ENCODE measurements around the gene ZNF578. TPM values are rescaled to one million over a fixed set of nuclear protein-coding genes. Genes with fewer than 3 reads are reported as not detected.
"Not testable (repeated sequence)": the region's sequence is repeated elsewhere in the genome, so short reads cannot be mapped to it uniquely, and the experiment has no call there.

ZNF578 gene
- total RNA-seq, 2 experiments from 2014 or later: 1.4 to 1.9 TPM

DNA sequence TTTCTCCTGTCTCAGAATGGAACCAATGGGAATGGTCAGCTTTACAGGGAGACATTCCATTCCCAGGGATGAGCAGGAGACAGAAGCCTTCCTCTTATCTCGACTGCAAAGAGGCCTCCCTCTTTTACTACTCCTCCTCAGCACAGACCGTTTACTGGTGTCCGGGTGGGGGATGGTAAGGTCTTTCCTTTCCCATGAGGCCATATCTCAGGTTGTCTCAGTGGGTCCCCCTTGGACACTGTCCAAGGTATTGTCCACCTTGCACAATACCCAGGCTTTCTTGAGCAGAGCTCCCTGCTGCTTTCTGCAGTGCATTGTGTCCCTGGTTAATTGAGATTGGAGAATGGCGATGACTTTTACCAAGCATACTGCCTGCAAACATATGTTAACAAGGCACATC is 66.7 kb downstream of the ZNF578 start:
- ATAC-seq: no peak

DNA sequence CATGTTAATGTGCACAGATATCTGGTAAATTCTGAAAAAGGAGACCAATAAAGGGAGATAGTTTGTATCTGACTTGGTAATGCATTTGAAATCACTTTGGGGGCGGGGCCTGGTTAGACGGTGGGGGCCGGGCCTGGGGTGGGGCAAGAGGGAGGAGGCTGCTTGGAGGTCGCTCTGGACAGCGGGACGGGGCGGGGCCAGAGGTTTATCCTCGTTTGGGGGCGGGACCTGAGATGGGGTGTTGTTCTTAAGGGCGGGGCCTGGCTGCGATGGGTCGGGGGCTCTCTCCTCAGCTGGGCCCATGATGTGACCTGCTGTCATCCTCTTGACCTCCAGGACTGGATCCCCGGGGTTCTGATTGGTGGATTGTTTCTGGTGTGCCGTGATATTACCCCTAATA is 69.2 kb downstream of the ZNF578 start:
- Mint-ChIP-seq H3K4me1 (ENCODE audit: low read depth) (peaks cover 19% of the 10 kb centered on the region), H3K27ac (no peak overlapping the region), H3K9me3 (ENCODE audit: insufficient read depth) (peaks cover 37% of the 10 kb centered on the region), H3K4me3 (no peak overlapping the region), H3K27me3 (ENCODE audit: low read depth) (no peaks in the 10 kb centered on the region), H3K36me3 (ENCODE audit: low read depth) (peaks cover 9% of the 10 kb centered on the region)
- ATAC-seq (no peak), DNase-seq (no peak)
- ChIA-PET POLR2A (no interaction called here), CTCF (no interaction called here)

More for the DNA sequence above, 66.7 kb downstream of the ZNF578 start:
- Mint-ChIP-seq H3K27me3 (ENCODE audit: low read depth) (no peaks in the 10 kb centered on the region), H3K9me3 (ENCODE audit: insufficient read depth) (peaks cover 56% of the 10 kb centered on the region), H3K27ac (no peak overlapping the region), H3K36me3 (ENCODE audit: low read depth) (peaks cover 5% of the 10 kb centered on the region), H3K4me1 (ENCODE audit: low read depth) (peaks cover 13% of the 10 kb centered on the region), H3K4me3 (no peak overlapping the region)
- CTCF ChIA-PET: no interaction called here
- POLR2A ChIA-PET: no interaction called here
- no peak for DNase-seq

DNA sequence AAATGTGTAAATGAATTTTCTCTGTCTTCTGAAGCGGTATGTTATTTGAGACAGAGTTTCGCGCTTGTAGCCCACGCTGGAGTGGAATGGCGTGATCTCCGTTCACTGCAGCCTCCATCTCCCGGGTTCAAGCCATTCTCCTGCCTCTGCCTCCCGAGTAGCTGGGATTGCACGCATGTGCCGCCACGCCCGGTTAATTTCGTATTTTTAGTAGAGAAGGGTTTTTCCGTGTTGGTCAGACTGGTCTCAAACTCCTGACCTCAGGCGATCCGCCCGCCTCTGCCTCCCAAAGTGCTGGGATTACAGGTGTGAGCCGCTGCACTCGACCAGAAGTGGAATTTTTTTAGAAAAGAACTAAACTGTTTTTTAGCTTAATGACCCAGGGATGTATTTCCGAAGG is 70.7 kb downstream of the ZNF578 start:
- Mint-ChIP-seq H3K4me1 (ENCODE audit: low read depth) (peaks cover 18% of the 10 kb centered on the region), H3K9me3 (ENCODE audit: insufficient read depth) (peaks cover 31% of the 10 kb centered on the region), H3K27ac (no peak overlapping the region), H3K27me3 (ENCODE audit: low read depth) (no peaks in the 10 kb centered on the region), H3K36me3 (ENCODE audit: low read depth) (peaks cover 19% of the 10 kb centered on the region), H3K4me3 (no peak overlapping the region)
- POLR2A ChIA-PET: no interaction called here
- CTCF ChIA-PET: no interaction called here
- no peak for ATAC-seq
- DNase-seq: no peak

DNA sequence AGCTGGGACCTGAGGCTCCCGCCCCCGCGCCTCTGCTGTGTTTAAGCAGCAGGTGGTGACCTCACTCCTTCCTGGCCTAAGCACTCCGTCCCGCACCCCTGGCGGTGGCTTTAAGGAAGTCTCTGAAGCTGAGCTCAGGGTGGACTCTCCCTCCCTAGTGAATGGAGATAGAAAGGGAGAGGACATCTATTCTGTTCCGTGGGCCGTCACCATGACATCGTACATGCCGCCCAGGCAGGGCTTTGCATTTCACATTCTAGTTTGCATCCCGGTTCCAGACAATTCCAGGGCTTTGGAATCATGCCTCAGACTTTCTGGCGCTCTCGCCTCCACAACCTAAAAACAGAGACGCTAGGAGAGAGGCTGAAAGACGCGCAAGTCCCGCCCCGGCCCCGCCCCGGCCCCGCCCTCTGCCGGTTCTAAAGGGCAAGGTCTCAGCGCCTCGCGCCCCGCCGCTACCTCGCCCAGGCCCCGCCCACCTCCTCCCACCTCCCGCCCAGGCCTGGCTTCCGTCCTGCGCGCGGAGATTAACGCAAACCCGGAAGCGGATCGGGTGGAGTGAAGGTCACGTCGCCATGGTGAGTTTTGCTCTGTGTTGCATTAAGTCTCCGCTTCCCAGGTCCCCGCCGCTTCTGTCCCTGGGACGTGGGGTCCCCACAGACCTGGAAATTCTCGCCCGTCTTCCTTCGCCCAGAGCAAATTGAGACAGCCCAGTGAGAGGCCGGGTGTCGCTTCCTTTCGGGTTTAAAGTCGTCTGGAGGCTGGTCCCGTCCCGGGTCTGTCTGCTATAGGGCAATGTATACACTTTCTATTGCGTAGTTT is 74.0 kb downstream of the ZNF578 start, which contains the start of gene ZNF808:
TSS of gene ZNF808 (plus strand) at position 535 of the 822 bp plus-strand sequence. CDS start 15,617 bp downstream, outside the sequence.
- CTCF ChIA-PET: interaction anchor here (1.0 kb wide), 1 partner anchor 115 kb away, joined by 3 read pairs; no protein-coding TSS in a partner anchor
- Mint-ChIP-seq H3K9me3 (ENCODE audit: insufficient read depth) (peaks cover 14% of the 10 kb centered on the region), H3K4me3 (peak within 1 kb of the TSS; percentile 97), H3K27me3 (ENCODE audit: low read depth) (no peaks in the 10 kb centered on the region), H3K4me1 (ENCODE audit: low read depth) (peaks cover 29% of the 10 kb centered on the region), H3K27ac (peak within 1 kb of the TSS; percentile 95), H3K36me3 (ENCODE audit: low read depth) (peaks cover 34% of the 10 kb centered on the region)
- DNase-seq (peak; percentile 98), ATAC-seq (peak; percentile 91)
- POLR2A ChIA-PET: interaction anchor here (0.9 to 1.0 kb wide), 2 partner anchors 129 to 192 kb away, joined by 3 to 4 read pairs; partner anchors contain the start of genes ZNF528 and ZNF610

- ATAC-seq (no peak), DNase-seq (no peak)
- Mint-ChIP-seq H3K27ac (peak overlapping the region; percentile 95), H3K4me3 (peak overlapping the region; percentile 97), H3K4me1 (ENCODE audit: low read depth) (peaks cover 29% of the 10 kb centered on the region), H3K36me3 (ENCODE audit: low read depth) (peaks cover 39% of the 10 kb centered on the region), H3K9me3 (ENCODE audit: insufficient read depth) (peaks cover 11% of the 10 kb centered on the region), H3K27me3 (ENCODE audit: low read depth) (no peaks in the 10 kb centered on the region)
- POLR2A ChIA-PET: no interaction called here
- CTCF ChIA-PET: no interaction called here
Measured at GRCh38 chr19:52527956-52528351, 74.6 kb downstream of the ZNF578 start.

DNA sequence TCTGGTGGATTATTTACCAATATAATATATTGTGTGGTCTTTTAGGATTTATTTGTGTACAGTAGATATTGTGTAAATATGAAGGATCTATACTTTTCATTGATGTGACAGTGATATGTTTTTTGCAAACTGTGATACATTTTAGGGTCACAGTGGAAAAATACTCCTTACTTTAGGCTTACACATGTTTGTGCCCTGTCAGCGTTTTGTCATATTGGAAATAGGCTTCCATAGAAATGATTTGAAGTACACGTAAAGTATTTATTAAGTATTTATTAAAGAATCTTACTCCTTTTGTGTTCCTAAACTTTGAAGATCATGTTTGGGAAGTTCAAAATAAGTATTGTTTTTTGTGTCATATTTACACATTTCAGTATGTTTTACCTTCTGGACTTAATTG is 79.1 kb downstream of the ZNF578 start:
- ATAC-seq (no peak), DNase-seq (no peak)
- H3K4me1 Mint-ChIP-seq (ENCODE audit: low read depth): peaks cover 48% of the 10 kb centered on the region
- no peak overlapping the region for H3K4me3 Mint-ChIP-seq
- no peaks in the 10 kb centered on the region for H3K27me3 Mint-ChIP-seq (ENCODE audit: low read depth)
- H3K9me3 Mint-ChIP-seq (ENCODE audit: insufficient read depth): peaks cover 5% of the 10 kb centered on the region
- CTCF ChIA-PET: no interaction called here
- no peak overlapping the region for H3K27ac Mint-ChIP-seq
- peaks cover 67% of the 10 kb centered on the region for H3K36me3 Mint-ChIP-seq (ENCODE audit: low read depth)
- POLR2A ChIA-PET: interaction anchor here (0.6 kb wide), 1 partner anchor 423 kb away, joined by 3 read pairs; no protein-coding TSS in a partner anchor

GRCh38 chr19:52533901-52534300 is 80.5 kb downstream of the ZNF578 start:
- H3K9me3 Mint-ChIP-seq (ENCODE audit: insufficient read depth): peaks cover 7% of the 10 kb centered on the region
- ChIA-PET CTCF (no interaction called here), POLR2A (no interaction called here)
- no peak overlapping the region for H3K27ac Mint-ChIP-seq
- H3K36me3 Mint-ChIP-seq (ENCODE audit: low read depth): peaks cover 66% of the 10 kb centered on the region
- no peak overlapping the region for H3K4me3 Mint-ChIP-seq
- DNase-seq: no peak
- no peak for ATAC-seq
- H3K4me1 Mint-ChIP-seq (ENCODE audit: low read depth): peaks cover 46% of the 10 kb centered on the region
- H3K27me3 Mint-ChIP-seq (ENCODE audit: low read depth): no peaks in the 10 kb centered on the region

GRCh38 chr19:52535385-52535770 is 82.0 kb downstream of the ZNF578 start:
- H3K27me3 Mint-ChIP-seq (ENCODE audit: low read depth); CTCF ChIA-PET: not testable (repeated sequence)
- POLR2A ChIA-PET: interaction anchor here (0.6 kb wide), 1 partner anchor 10 kb away, joined by 3 read pairs; no protein-coding TSS in a partner anchor
- Mint-ChIP-seq H3K27ac (peak overlapping the region; percentile 92), H3K36me3 (ENCODE audit: low read depth) (peaks cover 72% of the 10 kb centered on the region), H3K9me3 (ENCODE audit: insufficient read depth) (peaks cover 12% of the 10 kb centered on the region), H3K4me1 (ENCODE audit: low read depth) (peaks cover 43% of the 10 kb centered on the region), H3K4me3 (peak overlapping the region; percentile 84)
- DNase-seq (peak; percentile 40), ATAC-seq (peak; percentile 16)

GRCh38 chr19:52535771-52536447 is 82.6 kb downstream of the ZNF578 start:
- ATAC-seq (peak; percentile 96), DNase-seq (peak; percentile 96)
- H3K27ac Mint-ChIP-seq: peak overlapping the region; percentile 92
- ChIA-PET CTCF (no interaction called here), POLR2A (interaction anchor here (0.6 kb wide), 1 partner anchor 387 kb away, joined by 3 read pairs; no protein-coding TSS in a partner anchor)
- H3K4me1 Mint-ChIP-seq (ENCODE audit: low read depth): peaks cover 44% of the 10 kb centered on the region
- H3K36me3 Mint-ChIP-seq (ENCODE audit: low read depth): peaks cover 76% of the 10 kb centered on the region
- H3K4me3 Mint-ChIP-seq: peak overlapping the region; percentile 84
- peaks cover 15% of the 10 kb centered on the region for H3K9me3 Mint-ChIP-seq (ENCODE audit: insufficient read depth)
- no peaks in the 10 kb centered on the region for H3K27me3 Mint-ChIP-seq (ENCODE audit: low read depth)

GRCh38 chr19:52536448-52536800 is 83.1 kb downstream of the ZNF578 start:
- Mint-ChIP-seq H3K36me3 (ENCODE audit: low read depth) (peaks cover 79% of the 10 kb centered on the region), H3K4me3 (peak overlapping the region; percentile 84), H3K4me1 (ENCODE audit: low read depth) (peaks cover 41% of the 10 kb centered on the region), H3K9me3 (ENCODE audit: insufficient read depth) (peaks cover 15% of the 10 kb centered on the region), H3K27me3 (ENCODE audit: low read depth) (no peaks in the 10 kb centered on the region), H3K27ac (peak overlapping the region; percentile 92)
- ChIA-PET CTCF (no interaction called here), POLR2A (interaction anchor here (0.6 kb wide), 1 partner anchor 388 kb away, joined by 3 read pairs; no protein-coding TSS in a partner anchor)
- ATAC-seq (peak; percentile 65), DNase-seq (peak; percentile 75)

- ATAC-seq; DNase-seq; H3K27me3 Mint-ChIP-seq (ENCODE audit: low read depth); POLR2A ChIA-PET; H3K4me3 Mint-ChIP-seq; H3K27ac Mint-ChIP-seq; CTCF ChIA-PET: not testable (repeated sequence)
- peaks cover 84% of the 10 kb centered on the region for H3K36me3 Mint-ChIP-seq (ENCODE audit: low read depth)
- H3K4me1 Mint-ChIP-seq (ENCODE audit: low read depth): peaks cover 57% of the 10 kb centered on the region
- H3K9me3 Mint-ChIP-seq (ENCODE audit: insufficient read depth): peaks cover 38% of the 10 kb centered on the region
Measured at GRCh38 chr19:52538815-52539214, 85.5 kb downstream of the ZNF578 start.

DNA sequence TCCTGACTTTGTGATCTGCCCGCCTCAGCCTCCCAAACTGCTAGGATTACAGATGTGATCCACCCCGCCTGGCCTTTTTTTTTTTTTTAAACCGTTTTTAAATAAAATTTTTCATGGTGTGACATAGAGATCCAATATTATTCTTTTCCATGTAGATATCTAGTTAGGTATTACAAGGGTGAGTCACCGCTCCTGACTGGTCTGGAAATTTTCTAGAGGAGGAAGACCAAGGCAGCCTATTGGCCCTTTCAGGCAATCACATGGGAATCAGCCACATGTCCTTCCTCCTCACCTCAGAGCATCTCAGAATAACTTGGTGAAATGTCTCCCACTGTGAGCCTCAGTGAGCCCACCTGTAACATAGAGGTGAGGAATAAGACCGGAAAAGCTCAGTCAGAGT is 87.8 kb downstream of the ZNF578 start:
- Mint-ChIP-seq H3K9me3 (ENCODE audit: insufficient read depth) (peaks cover 44% of the 10 kb centered on the region), H3K4me1 (ENCODE audit: low read depth) (peaks cover 43% of the 10 kb centered on the region), H3K36me3 (ENCODE audit: low read depth) (peaks cover 87% of the 10 kb centered on the region)
- H3K27ac Mint-ChIP-seq; H3K27me3 Mint-ChIP-seq (ENCODE audit: low read depth); DNase-seq; CTCF ChIA-PET; H3K4me3 Mint-ChIP-seq; ATAC-seq: not testable (repeated sequence)
- POLR2A ChIA-PET: interaction anchor here (0.6 kb wide), 1 partner anchor 85 kb away, joined by 4 read pairs; no protein-coding TSS in a partner anchor
